ENCODE data around the gene PLIN5.

Gene PLIN5

GRCh38 chr19:4503825-4504170 lies 31.2 kb downstream of the PLIN5 start:
- DNase-seq, result no peak

- DNase-seq, result no peak
Measured at GRCh38 chr19:4503132-4503824, 31.7 kb downstream of the PLIN5 start.

- no peak for DNase-seq
Measured at GRCh38 chr19:4502282-4503131, 32.5 kb downstream of the PLIN5 start.

- no peak for DNase-seq
Measured at GRCh38 chr19:4501691-4502090, 33.3 kb downstream of the PLIN5 start.

- no peak for DNase-seq
Measured at GRCh38 chr19:4500841-4501591, 34.0 kb downstream of the PLIN5 start.

GRCh38 chr19:4499855-4500254 lies 35.2 kb downstream of the PLIN5 start:
- no peak for DNase-seq

- DNase-seq, result no peak
Measured at GRCh38 chr19:4499318-4499717, 35.7 kb downstream of the PLIN5 start.

GRCh38 chr19:4498694-4499093 lies 36.3 kb downstream of the PLIN5 start:
- no peak for DNase-seq

- no peak for DNase-seq
Measured at GRCh38 chr19:4497770-4498389, 37.1 kb downstream of the PLIN5 start.

- DNase-seq, result no peak
Measured at GRCh38 chr19:4496304-4496703, 38.7 kb downstream of the PLIN5 start.

- DNase-seq, result no peak
Measured at GRCh38 chr19:4495471-4495870, 39.6 kb downstream of the PLIN5 start.

- no peak for DNase-seq
Measured at GRCh38 chr19:4494691-4495064, 40.3 kb downstream of the PLIN5 start.

- no peak for DNase-seq
Measured at GRCh38 chr19:4493929-4494690, 40.9 kb downstream of the PLIN5 start.

GRCh38 chr19:4493104-4493928 lies 41.7 kb downstream of the PLIN5 start:
- DNase-seq, result no peak

- DNase-seq, result no peak
Measured at GRCh38 chr19:4492337-4493103, 42.5 kb downstream of the PLIN5 start.

GRCh38 chr19:4491446-4491845 lies 43.6 kb downstream of the PLIN5 start:
- DNase-seq, result no peak

- DNase-seq, result no peak
Measured at GRCh38 chr19:4488496-4488895, 46.5 kb downstream of the PLIN5 start.

GRCh38 chr19:4487572-4487971 lies 47.5 kb downstream of the PLIN5 start:
- DNase-seq, result no peak

- no peak for DNase-seq
Measured at GRCh38 chr19:4483385-4483784, 51.6 kb downstream of the PLIN5 start.

GRCh38 chr19:4482721-4483364 lies 52.2 kb downstream of the PLIN5 start:
- DNase-seq, result no peak

All from left hindlimb (tissue), 1 donor.